ENCODE measurements around the gene NUBP2.

GRCh38 chr16:1759511-1759910 is 23.2 kb upstream of the NUBP2 start:
- no peak for TF ChIP-seq ISL1 (CRISPR knock-in tag; IDR thresholded peaks at IDR 0.05)
- no peak for TF ChIP-seq POU6F1 (CRISPR knock-in tag; IDR thresholded peaks at IDR 0.05; ENCODE audit: borderline replicate concordance, low read depth)
- TF ChIP-seq PPARA (CRISPR knock-in tag; IDR thresholded peaks at IDR 0.05; ENCODE audit: borderline replicate concordance) = no peak
- TF ChIP-seq ZFP3 (CRISPR knock-in tag; IDR thresholded peaks at IDR 0.05) = no peak
- no peak for TF ChIP-seq ZNF70 (CRISPR knock-in tag; IDR thresholded peaks at IDR 0.05)
- no peak for TF ChIP-seq CREB5 (CRISPR knock-in tag; IDR thresholded peaks at IDR 0.05; ENCODE audit: low read depth)
- TF ChIP-seq CSDC2 (CRISPR knock-in tag; IDR thresholded peaks at IDR 0.05) = no peak
- TF ChIP-seq PATZ1 (CRISPR knock-in tag; IDR thresholded peaks at IDR 0.05; ENCODE audit: borderline replicate concordance) = no peak
- TF ChIP-seq ESRRG (CRISPR knock-in tag; IDR thresholded peaks at IDR 0.05) = no peak
- TF ChIP-seq ZNF565 (CRISPR knock-in tag; conservative IDR thresholded peaks at IDR 0.05; ENCODE audit: low read depth) = no peak
- TF ChIP-seq ARNTL (CRISPR knock-in tag; IDR thresholded peaks at IDR 0.05; ENCODE audit: borderline replicate concordance, low read depth) = no peak
